HG03103 (cell line): Measurements from ENCODE around the gene TWF2.

Experiments used
- ATAC-seq: cut with Tn5 transposase; IDR thresholded peaks from one replicate; pipeline ENCODE4 v1.9.1; 2021; ENCODE audit warnings: low read depth; ENCODE audit not compliant: unreplicated experiment

The TWF2 gene

GRCh38 chr3:52208556-52208955, 30.4 kb downstream of the TWF2 start:
- no peak for ATAC-seq

- ATAC-seq = no peak
Measured at GRCh38 chr3:52205727-52206372, 33.1 kb downstream of the TWF2 start.

GRCh38 chr3:52204337-52205073, 34.5 kb downstream of the TWF2 start:
- ATAC-seq = no peak

- no peak for ATAC-seq
Measured at GRCh38 chr3:52203701-52204100, 35.3 kb downstream of the TWF2 start.

GRCh38 chr3:52202384-52203077, 36.4 kb downstream of the TWF2 start:
- ATAC-seq = no peak

GRCh38 chr3:52200981-52201679, 37.8 kb downstream of the TWF2 start:
- ATAC-seq = no peak

GRCh38 chr3:52198643-52199608, 40.0 kb downstream of the TWF2 start:
- no peak for ATAC-seq

GRCh38 chr3:52197842-52198625, 40.9 kb downstream of the TWF2 start, which contains the start of gene ALAS1:
Gene ALAS1, plus strand, starts transcription at chr3:52198160. Its CDS starts 1,082 bp downstream, at chr3:52199242.
- ATAC-seq = peak; percentile 71

- no peak for ATAC-seq
Measured at GRCh38 chr3:52197499-52197841, 41.5 kb downstream of the TWF2 start.

GRCh38 chr3:52196977-52197376, 42.0 kb downstream of the TWF2 start:
- ATAC-seq = no peak

GRCh38 chr3:52195823-52196331, 43.1 kb downstream of the TWF2 start:
- no peak for ATAC-seq

- no peak for ATAC-seq
Measured at GRCh38 chr3:52195291-52195597, 43.7 kb downstream of the TWF2 start.

- ATAC-seq = no peak
Measured at GRCh38 chr3:52194485-52195290, 44.3 kb downstream of the TWF2 start.

GRCh38 chr3:52193065-52193464, 45.9 kb downstream of the TWF2 start:
- no peak for ATAC-seq

- no peak for ATAC-seq
Measured at GRCh38 chr3:52191663-52192062, 47.3 kb downstream of the TWF2 start.

GRCh38 chr3:52190294-52191074, 48.5 kb downstream of the TWF2 start:
- ATAC-seq = no peak

GRCh38 chr3:52188556-52188955, 50.4 kb downstream of the TWF2 start:
- no peak for ATAC-seq

- ATAC-seq = no peak
Measured at GRCh38 chr3:52186729-52187128, 52.2 kb downstream of the TWF2 start.
